Measurements from ENCODE around the gene ANTXR1.

The ANTXR1 gene

GRCh38 chr2:69139778-69140670 lies 127.0 kb downstream of the ANTXR1 start:
- TF ChIP-seq CTCF (IDR thresholded peaks at IDR 0.05; ENCODE audit: control insufficient read depth, extremely low read depth, insufficient read depth), result no peak
- no peak for DNase-seq (ENCODE audit: low read depth)
- no peak overlapping the region for H3K4me3 ChIP-seq (ENCODE audit: low read depth, low read length)

GRCh38 chr2:69141061-69141460 lies 128.1 kb downstream of the ANTXR1 start:
- no peak for DNase-seq (ENCODE audit: low read depth)
- no peak for TF ChIP-seq CTCF (IDR thresholded peaks at IDR 0.05; ENCODE audit: control insufficient read depth, extremely low read depth, insufficient read depth)
- H3K4me3 ChIP-seq (ENCODE audit: low read depth, low read length), result no peak overlapping the region

- no peak for TF ChIP-seq CTCF (IDR thresholded peaks at IDR 0.05; ENCODE audit: control insufficient read depth, extremely low read depth, insufficient read depth)
- no peak overlapping the region for H3K4me3 ChIP-seq (ENCODE audit: low read depth, low read length)
- no peak for DNase-seq (ENCODE audit: low read depth)
Observed at GRCh38 chr2:69143748-69144360, 130.9 kb downstream of the ANTXR1 start.

- no peak for TF ChIP-seq CTCF (IDR thresholded peaks at IDR 0.05; ENCODE audit: control insufficient read depth, extremely low read depth, insufficient read depth)
- no peak for DNase-seq (ENCODE audit: low read depth)
- H3K4me3 ChIP-seq (ENCODE audit: low read depth, low read length), result no peak overlapping the region
Observed at GRCh38 chr2:69145204-69145603, 132.2 kb downstream of the ANTXR1 start.

GRCh38 chr2:69147841-69148533 lies 135.0 kb downstream of the ANTXR1 start:
- no peak for TF ChIP-seq CTCF (IDR thresholded peaks at IDR 0.05; ENCODE audit: control insufficient read depth, extremely low read depth, insufficient read depth)
- no peak for DNase-seq (ENCODE audit: low read depth)
- H3K4me3 ChIP-seq (ENCODE audit: low read depth, low read length), result no peak overlapping the region

GRCh38 chr2:69149631-69150215 lies 136.7 kb downstream of the ANTXR1 start:
- no peak for TF ChIP-seq CTCF (IDR thresholded peaks at IDR 0.05; ENCODE audit: control insufficient read depth, extremely low read depth, insufficient read depth)
- H3K4me3 ChIP-seq (ENCODE audit: low read depth, low read length), result no peak overlapping the region
- no peak for DNase-seq (ENCODE audit: low read depth)
